ENCODE measurements around the gene DCLRE1C. TPM values are rescaled to one million over a fixed set of nuclear protein-coding genes. Genes with fewer than 3 reads are reported as not detected.
"Not testable (repeated sequence)": the region's sequence is repeated elsewhere in the genome, so short reads cannot be mapped to it uniquely, and the experiment has no call there.

DCLRE1C gene
- polyA plus RNA-seq, 6 donors from 2014 or later: 36.2 to 69.6 (median 45.8) TPM

GRCh38 chr10:14959221-14960057, 5.5 kb upstream of the DCLRE1C start, which contains the start of gene MEIG1:
Gene MEIG1, plus strand, starts transcription at chr10:14959388. Its CDS starts 7,081 bp downstream, at chr10:14966469.
- peaks cover 13 to 37% (median 18%) of the 10 kb centered on the region in 3 donors for H3K4me1 Mint-ChIP-seq
- DNase-seq (peak; percentile 93), ATAC-seq (ENCODE audit: low read depth in 2 of 2) (peak; percentile 82 to 84)
- H3K4me3 Mint-ChIP-seq: peak within 1 kb of the TSS; percentile 96 to 99 (median 98)
- no peaks in the 10 kb centered on the region for H3K36me3 Mint-ChIP-seq
- peak within 1 kb of the TSS; percentile 95 to 99 (median 98) for H3K27ac Mint-ChIP-seq
- no peaks in the 10 kb centered on the region for H3K9me3 Mint-ChIP-seq
- no peaks in the 10 kb centered on the region for H3K27me3 Mint-ChIP-seq

GRCh38 chr10:14958872-14959220, 5.0 kb upstream of the DCLRE1C start:
- DNase-seq: no peak
- no peaks in the 10 kb centered on the region for H3K27me3 Mint-ChIP-seq
- H3K36me3 Mint-ChIP-seq: no peaks in the 10 kb centered on the region
- no peak for ATAC-seq (ENCODE audit: low read depth in 2 of 2)
- peak overlapping the region; percentile 96 to 99 (median 98) for H3K4me3 Mint-ChIP-seq
- H3K27ac Mint-ChIP-seq: peak overlapping the region; percentile 95 to 99 (median 98)
- no peaks in the 10 kb centered on the region for H3K9me3 Mint-ChIP-seq
- peaks cover 19 to 43% (median 22%) of the 10 kb centered on the region in 3 donors for H3K4me1 Mint-ChIP-seq

GRCh38 chr10:14954934-14955333, 1.0 kb upstream of the DCLRE1C start:
- H3K4me3 Mint-ChIP-seq: peak overlapping the region; percentile 66 to 97 (median 92)
- ATAC-seq (ENCODE audit: low read depth in 2 of 2) (no peak), DNase-seq (no peak)
- peaks cover 44 to 71% (median 45%) of the 10 kb centered on the region in 3 donors for H3K4me1 Mint-ChIP-seq
- peak overlapping the region; percentile 89 to 97 (median 95) for H3K27ac Mint-ChIP-seq
- H3K36me3 Mint-ChIP-seq: no peaks in the 10 kb centered on the region
- H3K9me3 Mint-ChIP-seq: no peaks in the 10 kb centered on the region
- no peaks in the 10 kb centered on the region for H3K27me3 Mint-ChIP-seq

GRCh38 chr10:14953424-14954000, 384 bp downstream of the DCLRE1C start:
- no peak for DNase-seq
- peaks cover 46 to 75% (median 53%) of the 10 kb centered on the region in 3 donors for H3K4me1 Mint-ChIP-seq
- peak overlapping the region; percentile 89 to 97 (median 94) for H3K27ac Mint-ChIP-seq
- peak overlapping the region; percentile 83 to 97 (median 92) for H3K4me3 Mint-ChIP-seq
- H3K9me3 Mint-ChIP-seq: no peaks in the 10 kb centered on the region
- no peaks in the 10 kb centered on the region for H3K27me3 Mint-ChIP-seq
- H3K36me3 Mint-ChIP-seq: peaks cover 0 to 10% of the 10 kb centered on the region in 2 donors
- peak; percentile 9 to 10 for ATAC-seq (ENCODE audit: low read depth in 2 of 2)

- no peaks in the 10 kb centered on the region for H3K27me3 Mint-ChIP-seq
- peak overlapping the region; percentile 83 to 97 (median 92) for H3K4me3 Mint-ChIP-seq
- H3K27ac Mint-ChIP-seq: peak overlapping the region; percentile 89 to 97 (median 94)
- peaks cover 0 to 10% of the 10 kb centered on the region in 2 donors for H3K36me3 Mint-ChIP-seq
- H3K9me3 Mint-ChIP-seq: no peaks in the 10 kb centered on the region
- peaks cover 44 to 71% (median 53%) of the 10 kb centered on the region in 3 donors for H3K4me1 Mint-ChIP-seq
- no peak for DNase-seq
- no peak for ATAC-seq (ENCODE audit: low read depth in 2 of 2)
Observed at GRCh38 chr10:14952851-14953423, 959 bp downstream of the DCLRE1C start.

GRCh38 chr10:14949291-14949690, 4.6 kb downstream of the DCLRE1C start:
- ATAC-seq (ENCODE audit: low read depth in 2 of 2): no peak
- no peak for DNase-seq
- Mint-ChIP-seq H3K4me1 (peaks cover 34 to 62% (median 46%) of the 10 kb centered on the region in 3 donors), H3K4me3 (peak overlapping the region in 2 of 8 donors; percentile 2 to 50), H3K27ac (peak overlapping the region in 2 of 6 donors; percentile 37 to 39), H3K27me3 (no peaks in the 10 kb centered on the region), H3K9me3 (no peaks in the 10 kb centered on the region), H3K36me3 (peaks cover 0 to 10% of the 10 kb centered on the region in 2 donors)

GRCh38 chr10:14947268-14947667, 6.6 kb downstream of the DCLRE1C start:
- H3K27me3 Mint-ChIP-seq: no peaks in the 10 kb centered on the region
- no peak for DNase-seq
- ATAC-seq (ENCODE audit: low read depth in 2 of 2): no peak
- peaks cover 0 to 10% of the 10 kb centered on the region in 2 donors for H3K36me3 Mint-ChIP-seq
- H3K27ac Mint-ChIP-seq: no peak overlapping the region
- H3K9me3 Mint-ChIP-seq: no peaks in the 10 kb centered on the region
- no peak overlapping the region for H3K4me3 Mint-ChIP-seq
- peaks cover 22 to 52% (median 32%) of the 10 kb centered on the region in 3 donors for H3K4me1 Mint-ChIP-seq

- peaks cover 11 to 45% (median 22%) of the 10 kb centered on the region in 3 donors for H3K4me1 Mint-ChIP-seq
- no peak overlapping the region for H3K27ac Mint-ChIP-seq
- H3K36me3 Mint-ChIP-seq: peaks cover 0 to 10% of the 10 kb centered on the region in 2 donors
- ATAC-seq (ENCODE audit: low read depth in 2 of 2) (no peak), DNase-seq (no peak)
- no peaks in the 10 kb centered on the region for H3K9me3 Mint-ChIP-seq
- no peaks in the 10 kb centered on the region for H3K27me3 Mint-ChIP-seq
- no peak overlapping the region for H3K4me3 Mint-ChIP-seq
Observed at GRCh38 chr10:14945108-14945507, 8.8 kb downstream of the DCLRE1C start.

GRCh38 chr10:14942950-14943338, 11.0 kb downstream of the DCLRE1C start:
- H3K27ac Mint-ChIP-seq: peak overlapping the region in 1 of 6 donors; percentile 47
- H3K4me3 Mint-ChIP-seq; H3K36me3 Mint-ChIP-seq; H3K27me3 Mint-ChIP-seq; DNase-seq; H3K9me3 Mint-ChIP-seq; ATAC-seq (ENCODE audit: low read depth in 2 of 2): not testable (repeated sequence)
- H3K4me1 Mint-ChIP-seq: peaks cover 4 to 33% (median 10%) of the 10 kb centered on the region in 3 donors

GRCh38 chr10:14942147-14942949, 11.5 kb downstream of the DCLRE1C start:
- peak overlapping the region in 2 of 8 donors; percentile 70 to 78 for H3K4me3 Mint-ChIP-seq
- not testable (repeated sequence) for H3K36me3 Mint-ChIP-seq
- ATAC-seq (ENCODE audit: low read depth in 2 of 2): peak in 1 of 2 donors; percentile 67

GRCh38 chr10:14938971-14939370, 14.9 kb downstream of the DCLRE1C start:
- H3K27me3 Mint-ChIP-seq; H3K4me3 Mint-ChIP-seq; H3K9me3 Mint-ChIP-seq; ATAC-seq (ENCODE audit: low read depth in 2 of 2); H3K36me3 Mint-ChIP-seq; DNase-seq: not testable (repeated sequence)
- peaks cover 4 to 26% (median 10%) of the 10 kb centered on the region in 3 donors for H3K4me1 Mint-ChIP-seq
- peak overlapping the region in 1 of 6 donors; percentile 20 for H3K27ac Mint-ChIP-seq

More at GRCh38 chr10:14942147-14942949, 11.5 kb downstream of the DCLRE1C start:
- not testable (repeated sequence) for H3K27me3 Mint-ChIP-seq, H3K9me3 Mint-ChIP-seq, DNase-seq
- peak overlapping the region in 3 of 6 donors; percentile 29 to 87 (median 78) for H3K27ac Mint-ChIP-seq
- peaks cover 4 to 33% (median 10%) of the 10 kb centered on the region in 3 donors for H3K4me1 Mint-ChIP-seq

- no peak for DNase-seq
- H3K27ac Mint-ChIP-seq: peak overlapping the region in 3 of 6 donors; percentile 57 to 76 (median 65)
- ATAC-seq (ENCODE audit: low read depth in 2 of 2): no peak
- H3K4me3 Mint-ChIP-seq: no peak overlapping the region
- peaks cover 8 to 14% of the 10 kb centered on the region in 2 donors for H3K36me3 Mint-ChIP-seq
- H3K27me3 Mint-ChIP-seq: no peaks in the 10 kb centered on the region
- peaks cover 0 to 11% (median 0%) of the 10 kb centered on the region in 3 donors for H3K4me1 Mint-ChIP-seq
- H3K9me3 Mint-ChIP-seq: no peaks in the 10 kb centered on the region
Observed at GRCh38 chr10:14936584-14936983, 17.3 kb downstream of the DCLRE1C start.

- no peaks in the 10 kb centered on the region for H3K9me3 Mint-ChIP-seq
- DNase-seq: no peak
- peaks cover 8 to 14% of the 10 kb centered on the region in 2 donors for H3K36me3 Mint-ChIP-seq
- no peak for ATAC-seq (ENCODE audit: low read depth in 2 of 2)
- no peaks in the 10 kb centered on the region for H3K27me3 Mint-ChIP-seq
- H3K4me1 Mint-ChIP-seq: peaks cover 20 to 26% (median 23%) of the 10 kb centered on the region in 3 donors
- no peak overlapping the region for H3K27ac Mint-ChIP-seq
- H3K4me3 Mint-ChIP-seq: no peak overlapping the region
Observed at GRCh38 chr10:14930610-14931009, 23.3 kb downstream of the DCLRE1C start.

Data from naive B cell (primary cell).